H9 (cell line): Measurements from ENCODE around the gene SEMA5A. TPM values are rescaled to one million over a fixed set of nuclear protein-coding genes. Genes with fewer than 3 reads are reported as not detected.

Experiments
- DNase-seq: peaks from one replicate; pipeline ENCODE4 v3.0.0-alpha.2; 2017
- H2AFZ ChIP-seq: one replicate; pipeline ENCODE4 v1.6.1; 2013; ENCODE audit warnings: mild to moderate bottlenecking, low read length, control low read depth, moderate library complexity
- H2AK5ac ChIP-seq: 2 replicates; pipeline ENCODE4 v1.6.1; 2013; ENCODE audit warnings: low read length, control low read depth, mixed read lengths; ENCODE audit not compliant: insufficient read length
- H2BK120ac ChIP-seq: one replicate; pipeline ENCODE4 v1.6.1; 2013; ENCODE audit warnings: low read depth, mild to moderate bottlenecking, low read length, control low read depth, inconsistent platforms; ENCODE audit not compliant: poor library complexity, severe bottlenecking
- H2BK12ac ChIP-seq: 2 replicates; pipeline ENCODE4 v1.6.1; 2013; ENCODE audit warnings: low read length, control low read depth, mixed read lengths, low read depth; ENCODE audit not compliant: insufficient read length
- H2BK15ac ChIP-seq: 2 replicates; pipeline ENCODE4 v1.6.1; 2013; ENCODE audit warnings: low read depth, low read length, control low read depth
- H2BK20ac ChIP-seq: one replicate; pipeline ENCODE4 v1.6.1; 2013; ENCODE audit warnings: low read depth, mild to moderate bottlenecking, low read length, control low read depth, inconsistent platforms; ENCODE audit not compliant: poor library complexity, severe bottlenecking
- H2BK5ac ChIP-seq: 2 replicates; pipeline ENCODE4 v1.6.1; 2013; ENCODE audit warnings: low read length, control low read depth, mixed read lengths; ENCODE audit not compliant: insufficient read length
- H3K14ac ChIP-seq: 2 replicates; pipeline ENCODE4 v1.6.1; 2013; ENCODE audit warnings: low read length, control low read depth; ENCODE audit not compliant: insufficient read depth
- H3K18ac ChIP-seq: 2 replicates; pipeline ENCODE4 v1.6.1; 2013; ENCODE audit warnings: low read depth, mild to moderate bottlenecking, mixed read lengths, low read length, control low read depth; ENCODE audit not compliant: insufficient read length
- H3K23ac ChIP-seq: 2 replicates; pipeline ENCODE4 v1.6.1; 2013; ENCODE audit warnings: low read length, control low read depth, mixed read lengths, low read depth; ENCODE audit not compliant: insufficient read length
- H3K23me2 ChIP-seq: 2 replicates; pipeline ENCODE4 v1.6.1; 2013; ENCODE audit warnings: low read depth, mild to moderate bottlenecking, mixed read lengths, low read length, control low read depth; ENCODE audit not compliant: insufficient read length, poor library complexity, severe bottlenecking
- H3K27ac ChIP-seq: 2 replicates; pipeline ENCODE4 v1.5.1; 2013; ENCODE audit warnings: low read length, control low read depth, mixed read lengths, low read depth; ENCODE audit not compliant: insufficient read length
- H3K27me3 ChIP-seq: 2 replicates; pipeline ENCODE4 v1.6.1; 2013; ENCODE audit warnings: low read length, control low read depth, inconsistent platforms; ENCODE audit not compliant: insufficient read depth
- H3K4ac ChIP-seq: 2 replicates; pipeline ENCODE4 v1.6.1; 2013; ENCODE audit warnings: low read depth, mild to moderate bottlenecking, control low read depth, inconsistent platforms, low read length, moderate library complexity
- H3K4me1 ChIP-seq: 2 replicates; pipeline ENCODE4 v1.6.1; 2013; ENCODE audit warnings: low read length, control low read depth, inconsistent platforms; ENCODE audit not compliant: insufficient read depth
- H3K4me2 ChIP-seq: 2 replicates; pipeline ENCODE4 v1.6.1; 2013; ENCODE audit warnings: low read length, control low read depth, mixed read lengths; ENCODE audit not compliant: insufficient read length, insufficient read depth
- H3K56ac ChIP-seq: 2 replicates; pipeline ENCODE4 v1.6.1; 2013; ENCODE audit warnings: low read depth, mild to moderate bottlenecking, mixed read lengths, low read length, control low read depth; ENCODE audit not compliant: insufficient read length
- H3K79me1 ChIP-seq: 2 replicates; pipeline ENCODE4 v1.6.1; 2013; ENCODE audit warnings: low read depth, mild to moderate bottlenecking, moderate library complexity, low read length, control low read depth, inconsistent platforms; ENCODE audit not compliant: insufficient read depth, poor library complexity, severe bottlenecking
- H3K79me2 ChIP-seq: 2 replicates; pipeline ENCODE4 v1.6.1; 2013; ENCODE audit warnings: low read length, control low read depth, inconsistent platforms; ENCODE audit not compliant: insufficient read depth
- H3K9ac ChIP-seq: 2 replicates; pipeline ENCODE4 v1.6.1; 2013; ENCODE audit warnings: low read length, control low read depth, mixed read lengths; ENCODE audit not compliant: insufficient read length; ENCODE audit errors: extremely low read depth
- H3K9me3 ChIP-seq: one replicate; pipeline ENCODE4 v1.6.1; 2013; ENCODE audit warnings: low read depth, low read length, inconsistent platforms; ENCODE audit not compliant: control insufficient read depth
- H3T11ph ChIP-seq: one replicate; pipeline ENCODE4 v1.6.1; 2013; ENCODE audit warnings: mild to moderate bottlenecking, low read length, control low read depth, inconsistent platforms
- H4K20me1 ChIP-seq: one replicate; pipeline ENCODE4 v1.6.1; 2013; ENCODE audit not compliant: control insufficient read depth, insufficient read length, insufficient read depth
- H4K5ac ChIP-seq: 2 replicates; pipeline ENCODE4 v1.6.1; 2013; ENCODE audit warnings: low read depth, mild to moderate bottlenecking, mixed read lengths, low read length, control low read depth; ENCODE audit not compliant: insufficient read length
- H4K8ac ChIP-seq: replicated peaks from 2 replicates; pipeline ENCODE4 v1.6.1; 2013; ENCODE audit warnings: low read length, control low read depth, mixed read lengths, low read depth; ENCODE audit not compliant: insufficient read length
- H4K91ac ChIP-seq: 2 replicates; pipeline ENCODE4 v1.6.1; 2013; ENCODE audit warnings: low read depth, mild to moderate bottlenecking, moderate library complexity, mixed read lengths, low read length, control low read depth; ENCODE audit not compliant: insufficient read length
- H3K27ac Mint-ChIP-seq, 3 experiments: 2 replicates in 2 of 3; 3 replicates in 1 of 3; pipeline ENCODE4 v1.8.0; 2020 to 2021; ENCODE audit warnings: mixed read lengths in 3 of 3, mild to moderate bottlenecking in 1 of 3, moderate library complexity in 1 of 3
- H3K27me3 Mint-ChIP-seq: 2 replicates; pipeline ENCODE4 v1.8.0; 2021; ENCODE audit warnings: low read depth, mild to moderate bottlenecking, moderate library complexity, mixed read lengths
- H3K36me3 Mint-ChIP-seq, 3 experiments: 2 replicates in 2 of 3; 3 replicates in 1 of 3; pipeline ENCODE4 v1.8.0; 2020 to 2021; ENCODE audit warnings: low read depth in 3 of 3, mixed read lengths in 3 of 3; ENCODE audit not compliant: insufficient read depth in 1 of 3
- H3K4me1 Mint-ChIP-seq, 2 experiments: 2 replicates each; pipeline ENCODE4 v1.8.0; 2020; ENCODE audit warnings: mixed read lengths in 2 of 2
- H3K4me3 Mint-ChIP-seq, 2 experiments: 2 replicates in 1 of 2; 3 replicates in 1 of 2; pipeline ENCODE4 v1.8.0; 2020 to 2021; ENCODE audit warnings: mild to moderate bottlenecking in 2 of 2, mixed read lengths in 2 of 2, moderate library complexity in 1 of 2
- H3K9me3 Mint-ChIP-seq, 2 experiments: 2 replicates in 1 of 2; 3 replicates in 1 of 2; pipeline ENCODE4 v1.8.0; 2020; ENCODE audit warnings: mild to moderate bottlenecking in 2 of 2, mixed read lengths in 2 of 2, moderate library complexity in 1 of 2
- WGBS: extraction: QIAGEN DNeasy Blood & Tissue Kit; methylation state at CpG from one replicate; pipeline ENCODE4 v1.1.7; 2013; ENCODE audit warnings: missing lambda C conversion rate, low lambda C conversion rate, mixed read lengths; ENCODE audit not compliant: insufficient read length; ENCODE audit errors: extremely low coverage; 5-methylcytosine and 5-hydroxymethylcytosine counted together
- total RNA-seq: library from RNA; stranded (reverse); gene quantifications from 2 replicates; pipeline ENCODE4 v1.2.1, GENCODE V29; 2021
- TF ChIP-seq, protein P1 (sequence below): fragments of 200-600 bp; sonication (generic); conservative IDR thresholded peaks from 3 replicates; pipeline ENCODE4 v1.8.0; 2021; ENCODE audit warnings: antibody characterized with exemption, mild to moderate bottlenecking

The SEMA5A gene
- total RNA-seq, 1 experiment from 2014 or later = 4.3 TPM

GRCh38 chr5:9090381-9091026 lies 455.4 kb downstream of the SEMA5A start:
- no peak overlapping the region for H4K8ac ChIP-seq
- no peak overlapping the region for H2BK15ac ChIP-seq
- no peak overlapping the region for H3K27ac Mint-ChIP-seq
- H3K27me3 Mint-ChIP-seq = no peaks in the 10 kb centered on the region
- H3K79me1 ChIP-seq = no peaks in the 10 kb centered on the region
- H2BK5ac ChIP-seq = no peak overlapping the region
- H3K4me1 Mint-ChIP-seq = no peaks in the 10 kb centered on the region
- H2BK20ac ChIP-seq = no peak overlapping the region
- WGBS = no CpG with 5 or more reads among the region's 7 CpGs
- no peaks in the 10 kb centered on the region for H3K23me2 ChIP-seq
- no peaks in the 10 kb centered on the region for H4K20me1 ChIP-seq
- no peaks in the 10 kb centered on the region for H3K4me1 ChIP-seq
- H3K9me3 ChIP-seq = no peaks in the 10 kb centered on the region
- no peak overlapping the region for H3K27ac ChIP-seq
- H3K56ac ChIP-seq = no peak overlapping the region
- no peak overlapping the region for H3K9ac ChIP-seq
- no peak overlapping the region for H3K4me3 Mint-ChIP-seq
- no peaks in the 10 kb centered on the region for H3K79me2 ChIP-seq
- no peak overlapping the region for H3K18ac ChIP-seq
- no peak for DNase-seq
- no peak overlapping the region for H3K14ac ChIP-seq
- no peak overlapping the region for H2AFZ ChIP-seq
- no peak overlapping the region for H3K4ac ChIP-seq
- H3K9me3 Mint-ChIP-seq = peaks cover 10 to 14% of the 10 kb centered on the region in 2 experiments
- H3K27me3 ChIP-seq = no peaks in the 10 kb centered on the region; the same call in 1 of the 2 replicates
- H2AK5ac ChIP-seq = no peak overlapping the region
- H3K36me3 Mint-ChIP-seq = peaks cover 8 to 11% (median 9%) of the 10 kb centered on the region in 3 experiments; a peak in 5 of 7 replicates
- H3K23ac ChIP-seq = no peak overlapping the region
- TF ChIP-seq, protein P1, sequence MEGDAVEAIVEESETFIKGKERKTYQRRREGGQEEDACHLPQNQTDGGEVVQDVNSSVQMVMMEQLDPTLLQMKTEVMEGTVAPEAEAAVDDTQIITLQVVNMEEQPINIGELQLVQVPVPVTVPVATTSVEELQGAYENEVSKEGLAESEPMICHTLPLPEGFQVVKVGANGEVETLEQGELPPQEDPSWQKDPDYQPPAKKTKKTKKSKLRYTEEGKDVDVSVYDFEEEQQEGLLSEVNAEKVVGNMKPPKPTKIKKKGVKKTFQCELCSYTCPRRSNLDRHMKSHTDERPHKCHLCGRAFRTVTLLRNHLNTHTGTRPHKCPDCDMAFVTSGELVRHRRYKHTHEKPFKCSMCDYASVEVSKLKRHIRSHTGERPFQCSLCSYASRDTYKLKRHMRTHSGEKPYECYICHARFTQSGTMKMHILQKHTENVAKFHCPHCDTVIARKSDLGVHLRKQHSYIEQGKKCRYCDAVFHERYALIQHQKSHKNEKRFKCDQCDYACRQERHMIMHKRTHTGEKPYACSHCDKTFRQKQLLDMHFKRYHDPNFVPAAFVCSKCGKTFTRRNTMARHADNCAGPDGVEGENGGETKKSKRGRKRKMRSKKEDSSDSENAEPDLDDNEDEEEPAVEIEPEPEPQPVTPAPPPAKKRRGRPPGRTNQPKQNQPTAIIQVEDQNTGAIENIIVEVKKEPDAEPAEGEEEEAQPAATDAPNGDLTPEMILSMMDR = no peak
- no peak overlapping the region for H4K91ac ChIP-seq
- H2BK120ac ChIP-seq = no peak overlapping the region
- no peak overlapping the region for H3K4me2 ChIP-seq
- no peak overlapping the region for H4K5ac ChIP-seq
- H3T11ph ChIP-seq = no peak overlapping the region
- H2BK12ac ChIP-seq = no peak overlapping the region
